EL (cell line): ENCODE results near the gene RPL7L1.
"Not testable (repeated sequence)": the region's sequence is repeated elsewhere in the genome, so short reads cannot be mapped to it uniquely, and the experiment has no call there.

Experiments
- DNase-seq: peaks from one replicate; pipeline ENCODE4 v3.0.0-alpha.2; 2016

Gene RPL7L1

DNA sequence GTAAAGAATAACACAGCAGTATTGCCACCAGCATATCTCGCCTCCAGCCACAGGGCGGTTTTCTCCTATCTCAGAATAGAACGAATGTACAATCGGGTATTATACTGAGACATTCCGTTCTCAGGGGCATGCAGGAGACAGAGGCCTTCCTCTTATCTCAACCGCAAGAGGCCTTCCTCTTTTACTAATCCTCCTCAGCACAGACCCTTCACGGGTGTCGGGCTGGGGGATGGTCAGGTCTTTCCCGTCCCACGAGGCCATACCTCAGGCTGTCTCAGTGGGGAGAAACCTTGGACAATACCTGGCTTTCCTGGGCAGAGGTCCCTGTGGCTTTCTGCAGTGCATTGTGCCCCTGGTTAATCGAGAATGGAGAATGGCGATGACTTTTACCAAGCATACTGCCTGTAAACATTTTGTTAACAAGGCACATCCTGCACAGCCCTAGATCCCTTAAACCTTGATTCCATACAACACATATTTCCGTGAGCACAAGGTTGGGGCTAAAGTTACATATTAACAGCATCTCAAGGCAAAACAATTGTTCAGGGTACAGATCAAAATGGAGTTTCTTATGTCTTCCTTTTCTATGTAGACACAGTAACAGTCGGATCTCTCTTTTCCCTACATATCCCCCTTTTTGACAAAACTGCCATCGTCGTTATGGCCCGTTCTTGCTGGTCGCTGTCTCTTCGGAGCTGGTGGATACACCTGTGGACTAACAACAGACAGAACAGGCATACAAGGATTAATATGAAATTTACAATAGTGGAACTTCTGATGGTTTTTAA, 14.8 kb downstream of the RPL7L1 start:
- not testable (repeated sequence) for DNase-seq

DNA sequence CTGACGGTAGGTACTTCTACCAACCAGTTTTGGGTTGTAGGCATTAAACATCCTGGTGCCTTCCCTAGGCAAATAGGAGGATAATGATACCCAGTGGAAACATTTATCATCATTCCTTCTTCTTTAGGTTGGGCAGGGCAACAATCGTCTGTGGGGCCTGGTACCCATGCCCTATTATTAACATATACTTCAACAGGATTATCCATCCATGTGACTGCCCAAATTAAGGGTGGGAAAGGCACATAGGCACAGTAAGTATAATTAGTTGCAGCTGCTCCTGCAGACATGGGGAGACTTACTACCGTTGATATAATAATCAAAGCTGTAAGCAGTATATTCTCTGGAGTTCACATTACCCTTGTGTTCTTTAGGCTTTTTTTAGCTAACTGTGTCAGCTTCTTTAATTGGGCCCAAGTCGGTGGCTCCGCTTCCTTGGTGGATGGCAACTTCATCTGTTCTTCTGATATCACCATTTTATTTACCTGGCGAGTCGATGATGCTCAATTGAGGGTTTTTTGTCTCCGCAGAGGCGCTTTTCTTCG, 16.8 kb downstream of the RPL7L1 start:
- DNase-seq = no peak

GRCh38 chr6:42898891-42899361, 19.5 kb downstream of the RPL7L1 start:
- peak; percentile 74 for DNase-seq

GRCh38 chr6:42899871-42900270, 20.5 kb downstream of the RPL7L1 start:
- DNase-seq = no peak

GRCh38 chr6:42901538-42901957, 22.1 kb downstream of the RPL7L1 start:
- DNase-seq = peak; percentile 87

GRCh38 chr6:42902429-42903263, 23.2 kb downstream of the RPL7L1 start:
- DNase-seq = not testable (repeated sequence)

GRCh38 chr6:42904467-42904866, 25.1 kb downstream of the RPL7L1 start:
- DNase-seq = no peak

DNA sequence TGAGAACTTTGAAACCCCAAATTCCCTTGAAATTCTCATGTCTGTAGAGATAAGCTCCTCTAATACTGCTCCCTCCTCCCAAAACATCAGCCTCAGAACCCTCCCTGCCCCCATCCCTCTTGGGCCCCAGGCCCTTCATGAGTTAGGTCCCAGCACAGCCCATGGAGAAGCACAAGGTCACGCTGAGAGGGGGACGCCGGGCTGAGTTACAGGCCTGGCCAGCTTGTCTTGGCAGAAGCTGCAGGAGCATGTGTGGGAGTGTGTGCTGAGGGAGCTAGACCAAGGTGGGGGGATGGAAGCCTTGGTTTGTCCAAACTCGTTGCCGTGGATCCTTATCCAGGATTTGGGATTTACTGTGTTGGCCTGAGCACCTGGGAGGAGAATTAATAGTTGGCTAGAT, 27.9 kb downstream of the RPL7L1 start:
- DNase-seq = no peak

DNA sequence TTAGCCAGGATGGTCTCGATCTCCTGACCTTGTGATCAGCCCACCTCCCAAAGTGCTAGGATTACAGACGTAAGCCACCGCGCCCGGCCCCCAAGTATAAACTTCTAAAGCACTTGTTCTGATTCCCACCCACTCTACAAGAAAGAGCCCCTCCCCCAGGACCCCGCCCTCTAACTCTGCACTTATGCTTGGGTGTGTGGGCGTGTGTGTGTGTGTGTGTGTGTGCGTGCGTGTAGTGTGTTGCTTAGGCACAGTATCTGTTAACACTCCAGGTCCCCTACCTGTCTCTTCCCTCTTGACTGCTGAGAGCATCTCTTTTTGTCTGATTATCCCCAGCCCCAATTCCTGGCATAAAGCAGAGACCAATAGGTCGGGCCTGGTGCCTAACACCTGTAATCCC, 30.4 kb downstream of the RPL7L1 start:
- no peak for DNase-seq

GRCh38 chr6:42911171-42912021, 32.0 kb downstream of the RPL7L1 start:
- no peak for DNase-seq

DNA sequence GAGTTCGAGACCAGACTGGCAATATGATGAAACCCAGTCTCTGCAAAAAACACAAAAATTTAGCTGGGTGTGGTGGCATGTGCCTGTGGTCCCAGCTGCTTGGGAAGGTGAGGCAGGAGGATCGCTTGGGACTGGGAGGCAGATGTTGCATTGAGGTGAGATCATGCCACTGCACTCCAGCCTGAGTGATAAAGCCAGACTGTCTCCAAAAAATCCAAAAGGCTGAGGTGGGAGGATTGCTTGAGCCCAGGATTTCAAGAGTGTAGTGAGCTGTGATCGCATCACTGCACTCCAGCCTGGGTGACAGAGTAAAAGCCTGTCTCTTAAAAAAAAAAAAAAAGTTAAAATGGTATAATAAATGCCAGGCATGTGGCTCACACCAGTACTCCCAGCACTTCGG, 35.1 kb downstream of the RPL7L1 start:
- no peak for DNase-seq

DNA sequence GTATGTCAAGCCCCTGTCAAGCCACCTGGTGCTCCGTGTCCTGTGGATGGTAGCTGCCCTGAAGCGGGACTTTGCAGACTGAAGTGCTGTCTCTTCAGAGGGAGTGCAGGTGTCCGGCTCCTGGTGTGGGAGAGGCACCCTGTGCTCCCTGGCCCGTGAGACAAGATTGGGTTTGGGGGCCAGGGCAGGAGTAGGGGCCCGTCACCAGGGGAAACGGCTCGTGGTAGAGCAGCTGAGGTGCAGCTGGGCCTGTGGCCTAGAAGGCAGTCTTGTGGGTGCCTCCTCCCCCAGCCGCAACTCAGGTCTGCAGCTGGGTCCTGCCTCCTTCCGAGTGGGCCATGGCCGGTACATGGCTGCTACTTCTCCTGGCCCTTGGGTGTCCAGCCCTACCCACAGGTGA, 36.3 kb downstream of the RPL7L1 start, which contains the start of gene PTCRA:
Gene PTCRA (plus strand): TSS at position 322 of the 400 bp plus-strand sequence. CDS start 17 bp downstream, at position 339.
- DNase-seq = no peak

DNA sequence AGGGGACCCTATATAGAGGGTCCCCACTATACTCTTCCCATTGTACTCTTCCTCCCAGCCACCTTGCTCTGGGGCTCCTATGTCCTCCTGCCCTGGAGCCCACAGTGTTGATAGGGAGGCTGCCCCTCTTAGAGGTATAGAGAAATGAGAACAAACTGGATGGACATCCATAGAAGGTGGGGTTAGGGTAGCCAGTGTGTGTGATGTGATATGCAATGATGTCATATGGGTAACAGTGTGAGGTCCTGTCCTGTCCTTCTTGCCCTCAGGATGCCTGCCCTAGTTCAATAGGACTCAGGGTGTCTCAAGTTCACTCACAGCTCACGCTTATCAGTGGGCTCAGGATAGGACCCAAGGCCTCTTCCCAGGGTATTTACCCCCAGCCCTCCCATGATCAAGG, 36.9 kb downstream of the RPL7L1 start:
- no peak for DNase-seq

GRCh38 chr6:42921801-42922200, 42.4 kb downstream of the RPL7L1 start:
- DNase-seq = no peak

DNA sequence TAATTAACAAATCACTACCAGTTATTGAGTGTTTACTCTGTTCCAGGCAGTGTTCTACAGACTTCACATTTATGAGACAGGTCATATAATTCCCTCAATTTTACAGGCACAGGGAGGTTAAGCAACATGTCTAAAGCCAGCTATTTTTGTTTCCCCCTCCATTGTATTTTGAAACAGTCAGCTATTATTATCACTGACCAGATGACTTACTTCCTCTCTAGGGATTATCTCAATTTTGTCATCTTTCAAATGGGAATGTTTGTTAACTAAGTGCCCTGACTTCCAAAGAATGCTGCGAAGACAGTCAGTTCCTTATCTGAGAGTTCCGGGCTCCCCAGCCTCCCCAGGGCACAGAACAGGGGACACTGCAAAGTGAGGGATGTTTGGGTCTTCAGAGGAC, 44.2 kb downstream of the RPL7L1 start:
- no peak for DNase-seq

DNA sequence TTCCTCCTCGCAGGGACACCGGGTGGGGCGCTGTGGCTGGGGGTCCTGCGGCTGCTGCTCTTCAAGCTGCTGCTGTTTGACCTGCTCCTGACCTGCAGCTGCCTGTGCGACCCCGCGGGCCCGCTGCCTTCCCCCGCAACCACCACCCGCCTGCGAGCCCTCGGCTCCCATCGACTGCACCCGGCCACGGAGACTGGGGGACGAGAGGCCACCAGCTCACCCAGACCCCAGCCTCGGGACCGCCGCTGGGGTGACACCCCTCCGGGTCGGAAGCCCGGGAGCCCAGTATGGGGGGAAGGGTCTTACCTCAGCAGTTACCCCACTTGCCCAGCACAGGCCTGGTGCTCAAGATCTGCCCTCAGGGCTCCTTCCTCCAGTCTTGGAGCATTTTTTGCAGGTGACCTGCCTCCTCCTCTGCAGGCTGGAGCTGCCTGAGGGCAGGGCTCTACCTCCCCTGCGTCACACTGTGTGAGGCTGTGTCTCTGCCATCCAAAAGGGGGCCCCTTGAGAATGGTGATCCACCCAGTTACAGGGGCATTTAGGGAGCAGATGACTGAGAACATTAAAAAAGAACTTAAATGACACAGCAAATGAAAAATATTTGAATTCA, 45.9 kb downstream of the RPL7L1 start:
- DNase-seq = no peak

GRCh38 chr6:42928986-42929820, 49.8 kb downstream of the RPL7L1 start, which contains the start of gene CNPY3:
TSS of gene CNPY3 (plus strand) at chr6:42929480. CDS start at chr6:42929571, 91 bp downstream.
- DNase-seq = peak; percentile 99

GRCh38 chr6:42929821-42930360, 50.5 kb downstream of the RPL7L1 start:
- peak; percentile 84 for DNase-seq

DNA sequence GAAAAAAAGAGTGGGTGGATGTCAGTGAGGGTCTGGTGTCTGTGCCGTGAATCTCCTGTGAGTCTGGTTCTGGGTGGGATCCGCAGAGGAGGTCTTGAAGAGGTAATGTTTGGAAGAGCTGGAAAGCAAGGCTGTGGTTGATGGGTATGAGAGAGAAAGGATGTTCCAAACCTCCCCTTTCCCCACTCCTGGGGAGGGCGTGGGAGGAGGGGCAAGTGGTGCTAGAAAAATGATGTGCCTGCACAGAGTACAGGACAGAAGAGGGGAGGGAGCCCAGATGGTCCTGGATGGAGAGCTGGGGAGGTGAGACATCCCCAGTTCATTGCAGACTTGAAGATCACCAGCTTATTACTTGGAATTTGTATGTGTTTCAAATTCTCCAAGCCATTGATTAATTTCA, 53.0 kb downstream of the RPL7L1 start:
- no peak for DNase-seq

GRCh38 chr6:42933205-42933604, 53.8 kb downstream of the RPL7L1 start:
- DNase-seq = no peak

GRCh38 chr6:42935322-42935721, 55.9 kb downstream of the RPL7L1 start:
- no peak for DNase-seq
